ENCODE measurements around the gene TMEM41B. TPM values are rescaled to one million over a fixed set of nuclear protein-coding genes. Genes with fewer than 3 reads are reported as not detected.
"Not testable (repeated sequence)": the region's sequence is repeated elsewhere in the genome, so short reads cannot be mapped to it uniquely, and the experiment has no call there.

Gene TMEM41B
- polyA plus RNA-seq, 1 donor (not counting 4 experiments of a cell fraction or from before 2014, with no cell fraction given) = 69.3 TPM

DNA sequence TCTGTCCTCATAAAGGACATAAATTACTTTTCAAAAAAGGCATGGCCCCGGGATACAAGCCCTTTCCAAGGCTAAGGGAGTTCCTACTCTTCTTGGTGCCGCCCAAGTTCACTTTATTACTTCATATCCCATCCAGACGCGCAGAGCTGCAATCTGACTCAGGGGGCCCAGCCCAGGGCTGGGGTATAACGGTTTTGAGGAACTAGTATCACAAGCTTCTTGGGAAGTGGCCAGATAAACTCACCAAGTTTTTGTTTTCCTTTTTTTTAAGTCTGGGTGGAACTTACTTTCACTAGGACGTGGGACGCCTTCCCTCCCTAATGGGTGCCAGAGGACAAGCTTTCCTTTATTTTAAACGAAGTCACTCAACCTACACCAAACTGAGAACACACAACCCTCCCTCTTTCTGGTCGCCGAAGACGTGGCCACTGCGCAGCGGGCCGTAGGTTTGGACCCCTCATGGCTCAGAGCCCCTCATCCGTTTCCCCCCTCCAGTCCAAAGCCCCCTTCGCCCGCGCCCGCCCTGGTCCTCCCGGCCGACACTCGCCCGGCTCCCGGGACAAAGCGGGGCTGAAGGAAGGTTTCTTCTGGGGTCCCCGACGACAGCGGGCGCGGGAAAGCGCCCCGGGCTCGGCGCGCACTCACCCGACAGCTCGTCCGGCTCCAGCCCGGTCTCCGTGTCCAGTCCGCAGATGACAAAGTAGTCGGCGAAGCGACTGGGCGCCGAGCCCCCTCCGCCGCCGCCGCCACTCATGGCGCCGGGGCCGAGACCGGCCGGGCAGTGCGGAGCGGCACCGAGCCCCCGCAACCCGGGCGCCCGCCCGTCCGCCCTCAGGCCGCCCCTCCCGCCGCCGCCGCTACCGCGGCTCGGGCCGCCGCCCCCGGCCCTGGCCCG, 49.8 kb downstream of the TMEM41B start:
- DNase-seq (ENCODE audit: low read depth, low spot score) (no peak), FAIRE-seq (no peak)
- Histone ChIP-seq H3K27ac (ENCODE audit: control insufficient read depth, insufficient read depth, low read length) (peak overlapping the region; percentile 71), H3K4me3 (ENCODE audit: control insufficient read depth in 2 of 3, extremely low read depth in 1 of 3, insufficient read depth in 2 of 3, low read depth in 1 of 3, low read length in 3 of 3) (peak overlapping the region; percentile 81 to 95 (median 88)), H4K20me1 (ENCODE audit: control insufficient read depth, extremely low read depth, insufficient read depth, low read length) (no peaks in the 10 kb centered on the region), H3K9me1 (ENCODE audit: control insufficient read depth, extremely low read depth, insufficient read depth, low read length) (no peaks in the 10 kb centered on the region), H3K9me3 (ENCODE audit: control insufficient read depth, low read depth, low read length) (no peaks in the 10 kb centered on the region), H3K4me1 (ENCODE audit: control insufficient read depth, extremely low read depth, insufficient read depth, low read length) (peaks cover 5% of the 10 kb centered on the region), H2AFZ (ENCODE audit: control insufficient read depth, low read length) (peak overlapping the region; percentile 80), H3K9ac (ENCODE audit: control insufficient read depth, extremely low read depth, insufficient read depth, low read length) (peak overlapping the region; percentile 85), H3K27me3 (ENCODE audit: control insufficient read depth, extremely low read depth, insufficient read depth, low read length) (no peaks in the 10 kb centered on the region), H3K36me3 (ENCODE audit: control insufficient read depth in 2 of 2, extremely low read depth in 1 of 2, insufficient read depth in 2 of 2, low read length in 2 of 2) (no peaks in the 10 kb centered on the region), H3K4me2 (ENCODE audit: control insufficient read depth, extremely low read depth, insufficient read depth, low read depth, low read length) (peak overlapping the region; percentile 93), H3K79me2 (ENCODE audit: control insufficient read depth, insufficient read depth, low read length) (peaks cover 39% of the 10 kb centered on the region)
- dilution Hi-C loops (cut with MboI; ENCODE audit: extremely low pct_ligation_motif_present, low sequenced_read_pairs) = no loop called here
- no peak for TF ChIP-seq EZH2 (IDR thresholded peaks at IDR 0.05; ENCODE audit: low read length)
- TF ChIP-seq, protein P1, sequence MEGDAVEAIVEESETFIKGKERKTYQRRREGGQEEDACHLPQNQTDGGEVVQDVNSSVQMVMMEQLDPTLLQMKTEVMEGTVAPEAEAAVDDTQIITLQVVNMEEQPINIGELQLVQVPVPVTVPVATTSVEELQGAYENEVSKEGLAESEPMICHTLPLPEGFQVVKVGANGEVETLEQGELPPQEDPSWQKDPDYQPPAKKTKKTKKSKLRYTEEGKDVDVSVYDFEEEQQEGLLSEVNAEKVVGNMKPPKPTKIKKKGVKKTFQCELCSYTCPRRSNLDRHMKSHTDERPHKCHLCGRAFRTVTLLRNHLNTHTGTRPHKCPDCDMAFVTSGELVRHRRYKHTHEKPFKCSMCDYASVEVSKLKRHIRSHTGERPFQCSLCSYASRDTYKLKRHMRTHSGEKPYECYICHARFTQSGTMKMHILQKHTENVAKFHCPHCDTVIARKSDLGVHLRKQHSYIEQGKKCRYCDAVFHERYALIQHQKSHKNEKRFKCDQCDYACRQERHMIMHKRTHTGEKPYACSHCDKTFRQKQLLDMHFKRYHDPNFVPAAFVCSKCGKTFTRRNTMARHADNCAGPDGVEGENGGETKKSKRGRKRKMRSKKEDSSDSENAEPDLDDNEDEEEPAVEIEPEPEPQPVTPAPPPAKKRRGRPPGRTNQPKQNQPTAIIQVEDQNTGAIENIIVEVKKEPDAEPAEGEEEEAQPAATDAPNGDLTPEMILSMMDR (optimal IDR thresholded peaks at IDR 0.05 in 1 of 3, IDR thresholded peaks at IDR 0.05 in 1 of 3, conservative IDR thresholded peaks at IDR 0.05 in 1 of 3; ENCODE audit: extremely low read depth in 1 of 3, insufficient read depth in 2 of 3, low read length in 3 of 3) = no peak

DNA sequence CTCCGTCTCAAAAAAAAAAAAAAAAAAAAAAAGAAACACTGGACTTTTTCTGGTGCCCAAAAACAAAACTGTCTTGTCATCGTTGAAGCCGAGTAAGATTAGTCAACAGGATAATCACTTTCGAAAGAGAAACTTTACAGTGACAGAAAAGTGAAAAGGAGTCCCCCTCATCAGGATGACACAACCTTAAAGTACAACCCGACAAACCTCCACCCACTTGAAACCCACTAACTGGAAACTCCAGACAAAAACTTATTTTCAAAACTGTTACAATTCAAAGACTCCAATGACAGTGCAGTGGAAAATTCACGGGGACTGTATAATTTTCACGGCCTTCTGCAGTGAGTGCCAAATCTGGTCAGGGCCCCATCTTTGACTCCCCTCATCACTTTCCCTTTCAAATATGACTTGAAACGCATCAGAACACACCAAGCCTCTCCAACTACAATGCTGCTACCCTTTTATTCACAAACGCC, 50.5 kb downstream of the TMEM41B start:
- peak overlapping the region; percentile 81 to 95 (median 88) for H3K4me3 ChIP-seq (ENCODE audit: control insufficient read depth in 2 of 3, extremely low read depth in 1 of 3, insufficient read depth in 2 of 3, low read depth in 1 of 3, low read length in 3 of 3)
- DNase-seq (ENCODE audit: low read depth, low spot score) (no peak), FAIRE-seq (no peak)
- H3K4me2 ChIP-seq (ENCODE audit: control insufficient read depth, extremely low read depth, insufficient read depth, low read depth, low read length) = peak overlapping the region; percentile 93
- H3K27me3 ChIP-seq (ENCODE audit: control insufficient read depth, extremely low read depth, insufficient read depth, low read length) = no peaks in the 10 kb centered on the region
- H3K27ac ChIP-seq (ENCODE audit: control insufficient read depth, insufficient read depth, low read length) = peak overlapping the region; percentile 71
- H4K20me1 ChIP-seq (ENCODE audit: control insufficient read depth, extremely low read depth, insufficient read depth, low read length) = no peaks in the 10 kb centered on the region
- H2AFZ ChIP-seq (ENCODE audit: control insufficient read depth, low read length) = peak overlapping the region; percentile 49
- peak overlapping the region; percentile 85 for H3K9ac ChIP-seq (ENCODE audit: control insufficient read depth, extremely low read depth, insufficient read depth, low read length)
- no peaks in the 10 kb centered on the region for H3K9me3 ChIP-seq (ENCODE audit: control insufficient read depth, low read depth, low read length)
- no peaks in the 10 kb centered on the region for H3K36me3 ChIP-seq (ENCODE audit: control insufficient read depth in 2 of 2, extremely low read depth in 1 of 2, insufficient read depth in 2 of 2, low read length in 2 of 2)
- dilution Hi-C loops (cut with MboI; ENCODE audit: extremely low pct_ligation_motif_present, low sequenced_read_pairs) = no loop called here
- no peak for TF ChIP-seq EZH2 (IDR thresholded peaks at IDR 0.05; ENCODE audit: low read length)
- TF ChIP-seq, protein P1 (optimal IDR thresholded peaks at IDR 0.05 in 1 of 3, IDR thresholded peaks at IDR 0.05 in 1 of 3, conservative IDR thresholded peaks at IDR 0.05 in 1 of 3; ENCODE audit: extremely low read depth in 1 of 3, insufficient read depth in 2 of 3, low read length in 3 of 3) = no peak
- peaks cover 5% of the 10 kb centered on the region for H3K4me1 ChIP-seq (ENCODE audit: control insufficient read depth, extremely low read depth, insufficient read depth, low read length)
- H3K79me2 ChIP-seq (ENCODE audit: control insufficient read depth, insufficient read depth, low read length) = peaks cover 44% of the 10 kb centered on the region
- H3K9me1 ChIP-seq (ENCODE audit: control insufficient read depth, extremely low read depth, insufficient read depth, low read length) = no peaks in the 10 kb centered on the region

DNA sequence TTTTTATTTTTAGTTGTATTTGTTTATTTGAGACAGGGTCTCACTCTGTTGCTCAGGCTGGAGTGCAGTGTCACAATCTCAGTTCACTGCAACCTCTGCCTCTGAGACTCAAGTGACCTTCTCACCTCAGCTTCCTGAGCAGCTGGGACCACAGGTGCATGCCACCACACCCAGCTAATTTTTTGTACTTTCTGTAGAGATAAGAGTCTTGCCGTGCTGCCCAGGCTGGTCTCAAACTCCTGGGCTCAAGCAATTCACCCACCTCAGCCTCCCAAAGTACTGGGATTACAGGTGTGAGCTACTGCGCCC, 53.6 kb downstream of the TMEM41B start:
- peaks cover 50% of the 10 kb centered on the region for H3K79me2 ChIP-seq (ENCODE audit: control insufficient read depth, insufficient read depth, low read length)
- H3K9me3 ChIP-seq (ENCODE audit: control insufficient read depth, low read depth, low read length); H3K36me3 ChIP-seq (ENCODE audit: control insufficient read depth in 2 of 2, extremely low read depth in 1 of 2, insufficient read depth in 2 of 2, low read length in 2 of 2); H3K4me2 ChIP-seq (ENCODE audit: control insufficient read depth, extremely low read depth, insufficient read depth, low read depth, low read length); H3K9ac ChIP-seq (ENCODE audit: control insufficient read depth, extremely low read depth, insufficient read depth, low read length); DNase-seq (ENCODE audit: low read depth, low spot score); H4K20me1 ChIP-seq (ENCODE audit: control insufficient read depth, extremely low read depth, insufficient read depth, low read length); dilution Hi-C loops (cut with MboI; ENCODE audit: extremely low pct_ligation_motif_present, low sequenced_read_pairs); H2AFZ ChIP-seq (ENCODE audit: control insufficient read depth, low read length); H3K4me3 ChIP-seq (ENCODE audit: control insufficient read depth in 2 of 3, extremely low read depth in 1 of 3, insufficient read depth in 2 of 3, low read depth in 1 of 3, low read length in 3 of 3); H3K27ac ChIP-seq (ENCODE audit: control insufficient read depth, insufficient read depth, low read length); H3K27me3 ChIP-seq (ENCODE audit: control insufficient read depth, extremely low read depth, insufficient read depth, low read length); H3K4me1 ChIP-seq (ENCODE audit: control insufficient read depth, extremely low read depth, insufficient read depth, low read length); FAIRE-seq; H3K9me1 ChIP-seq (ENCODE audit: control insufficient read depth, extremely low read depth, insufficient read depth, low read length): not testable (repeated sequence)

All from keratinocyte (primary cell).